Parathyroid adenoma (tissue), 2 donors: Measurements from ENCODE around the gene INF2.

Experiments
- H2AFZ ChIP-seq: fragments of 300-600 bp; sonication (generic); one replicate; pipeline ENCODE4 v1.7.0; 2017; ENCODE audit warnings: antibody characterized with exemption, mild to moderate bottlenecking
- H3K27ac ChIP-seq: fragments of 300-600 bp; sonication (generic); one replicate; pipeline ENCODE4 v1.7.0; 2017
- H3K27me3 ChIP-seq: fragments of 300-600 bp; sonication (generic); one replicate; pipeline ENCODE4 v1.7.0; 2017; ENCODE audit warnings: low read length; ENCODE audit not compliant: control insufficient read depth, insufficient read depth
- H3K36me3 ChIP-seq: fragments of 300-600 bp; sonication (generic); one replicate; pipeline ENCODE4 v1.7.0; 2017; ENCODE audit warnings: low read length; ENCODE audit not compliant: control insufficient read depth, insufficient read depth
- H3K4me1 ChIP-seq: fragments of 300-600 bp; sonication (generic); one replicate; pipeline ENCODE4 v1.7.0; 2017; ENCODE audit warnings: control low read depth
- H3K4me2 ChIP-seq: fragments of 300-600 bp; sonication (generic); one replicate; pipeline ENCODE4 v1.7.0; 2017; ENCODE audit warnings: low read length
- H3K4me3 ChIP-seq: fragments of 300-600 bp; sonication (generic); one replicate; pipeline ENCODE4 v1.7.0; 2017; ENCODE audit warnings: low read depth, low read length
- H3K79me2 ChIP-seq: fragments of 300-600 bp; sonication (generic); one replicate; pipeline ENCODE4 v1.7.0; 2017; ENCODE audit warnings: control low read depth
- H3K9ac ChIP-seq: fragments of 300-600 bp; sonication (generic); one replicate; pipeline ENCODE4 v1.7.0; 2017; ENCODE audit warnings: mild to moderate bottlenecking
- H3K9me3 ChIP-seq: fragments of 300-600 bp; sonication (generic); one replicate; pipeline ENCODE4 v1.7.0; 2017; ENCODE audit warnings: low read length; ENCODE audit not compliant: control insufficient read depth
- CTCF ChIP-seq: fragments of 300-600 bp; sonication (generic); IDR thresholded peaks from one replicate; pipeline ENCODE4 v1.7.0; 2017; ENCODE audit warnings: antibody characterized with exemption, mild to moderate bottlenecking
- donor health status: primary hyperparathyroidism.

Gene INF2

GRCh38 chr14:104642540-104642868 lies 46.9 kb upstream of the INF2 start:
- Histone ChIP-seq H3K4me2 (no peak overlapping the region), H3K9me3 (peaks cover 3% of the 10 kb centered on the region), H3K79me2 (no peaks in the 10 kb centered on the region), H2AFZ (no peak overlapping the region), H3K4me3 (no peak overlapping the region), H3K4me1 (no peaks in the 10 kb centered on the region), H3K36me3 (no peaks in the 10 kb centered on the region), H3K9ac (no peak overlapping the region), H3K27me3 (no peaks in the 10 kb centered on the region), H3K27ac (no peak overlapping the region)
- TF ChIP-seq CTCF, result no peak

- no peak overlapping the region for H3K27ac ChIP-seq
- no peaks in the 10 kb centered on the region for H3K4me1 ChIP-seq
- no peak for TF ChIP-seq CTCF
- H3K4me2 ChIP-seq, result no peak overlapping the region
- no peak overlapping the region for H3K4me3 ChIP-seq
- H3K27me3 ChIP-seq, result no peaks in the 10 kb centered on the region
- peaks cover 3% of the 10 kb centered on the region for H3K9me3 ChIP-seq
- H3K79me2 ChIP-seq, result no peaks in the 10 kb centered on the region
- H3K36me3 ChIP-seq, result no peaks in the 10 kb centered on the region
- H3K9ac ChIP-seq, result no peak overlapping the region
- no peak overlapping the region for H2AFZ ChIP-seq
Observed at GRCh38 chr14:104643306-104643705, 46.1 kb upstream of the INF2 start.

GRCh38 chr14:104644091-104644635 lies 45.3 kb upstream of the INF2 start:
- no peak overlapping the region for H3K4me3 ChIP-seq
- no peaks in the 10 kb centered on the region for H3K4me1 ChIP-seq
- no peak overlapping the region for H3K9ac ChIP-seq
- peaks cover 3% of the 10 kb centered on the region for H3K9me3 ChIP-seq
- H3K4me2 ChIP-seq, result no peak overlapping the region
- H3K36me3 ChIP-seq, result no peaks in the 10 kb centered on the region
- H3K27ac ChIP-seq, result no peak overlapping the region
- H3K27me3 ChIP-seq, result no peaks in the 10 kb centered on the region
- no peak for TF ChIP-seq CTCF
- H2AFZ ChIP-seq, result no peak overlapping the region
- no peaks in the 10 kb centered on the region for H3K79me2 ChIP-seq

- TF ChIP-seq CTCF, result no peak
- no peaks in the 10 kb centered on the region for H3K27me3 ChIP-seq
Observed at GRCh38 chr14:104644656-104645378, 44.6 kb upstream of the INF2 start.

More at GRCh38 chr14:104644656-104645378, 44.6 kb upstream of the INF2 start:
- H2AFZ ChIP-seq, result no peak overlapping the region
- H3K4me3 ChIP-seq, result no peak overlapping the region
- no peak overlapping the region for H3K27ac ChIP-seq
- H3K4me2 ChIP-seq, result no peak overlapping the region
- H3K9ac ChIP-seq, result no peak overlapping the region
- no peaks in the 10 kb centered on the region for H3K4me1 ChIP-seq
- H3K9me3 ChIP-seq, result peaks cover 3% of the 10 kb centered on the region
- H3K36me3 ChIP-seq, result no peaks in the 10 kb centered on the region
- H3K79me2 ChIP-seq, result no peaks in the 10 kb centered on the region
